ENCODE data around the gene PRKACB. TPM values are rescaled to one million over a fixed set of nuclear protein-coding genes. Genes with fewer than 3 reads are reported as not detected.

Gene PRKACB
- total RNA-seq, 1 donor from 2014 or later = 13.7 TPM

GRCh38 chr1:84181350-84182005 is 37.4 kb downstream of the PRKACB start:
- Histone ChIP-seq H3K36me3 (ENCODE audit: control insufficient read depth, insufficient read depth, low read length) (no peaks in the 10 kb centered on the region), H3K27me3 (ENCODE audit: control insufficient read depth, insufficient read depth, low read length) (no peaks in the 10 kb centered on the region)
- no peak for TF ChIP-seq CTCF (IDR thresholded peaks at IDR 0.05; ENCODE audit: insufficient read depth, low read length, poor library complexity, severe bottlenecking)

DNA sequence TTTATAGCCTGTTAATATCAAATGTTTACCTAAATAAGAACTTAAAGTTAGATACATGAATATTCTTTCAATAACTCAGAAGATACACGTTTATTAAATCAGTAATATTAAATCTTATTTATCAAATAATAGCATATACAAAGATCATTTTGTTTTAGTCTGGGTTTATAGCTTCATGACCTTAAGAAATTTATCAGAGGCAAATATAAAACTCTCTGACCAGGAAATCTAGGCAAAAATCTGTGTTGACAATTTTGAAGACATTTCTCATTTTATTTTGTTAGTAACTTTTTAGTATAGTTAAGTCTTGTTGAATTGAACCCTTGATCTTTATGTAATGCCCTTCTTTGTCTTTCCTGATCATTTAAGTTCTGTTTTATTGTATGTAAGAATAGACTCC is 46.4 kb downstream of the PRKACB start:
- Histone ChIP-seq H3K27me3 (ENCODE audit: control insufficient read depth, insufficient read depth, low read length) (no peaks in the 10 kb centered on the region), H3K4me3 (ENCODE audit: low read depth, low read length) (no peak overlapping the region), H3K36me3 (ENCODE audit: control insufficient read depth, insufficient read depth, low read length) (no peaks in the 10 kb centered on the region)
- TF ChIP-seq CTCF (IDR thresholded peaks at IDR 0.05; ENCODE audit: insufficient read depth, low read length, poor library complexity, severe bottlenecking) = no peak
- DNase-seq (ENCODE audit: low read depth) = no peak

More at GRCh38 chr1:84181350-84182005, 37.4 kb downstream of the PRKACB start:
- no peak overlapping the region for H3K4me3 ChIP-seq (ENCODE audit: low read depth, low read length)
- no peak for DNase-seq (ENCODE audit: low read depth)

GRCh38 chr1:84192681-84193080 is 48.6 kb downstream of the PRKACB start:
- no peaks in the 10 kb centered on the region for H3K36me3 ChIP-seq (ENCODE audit: control insufficient read depth, insufficient read depth, low read length)

DNA sequence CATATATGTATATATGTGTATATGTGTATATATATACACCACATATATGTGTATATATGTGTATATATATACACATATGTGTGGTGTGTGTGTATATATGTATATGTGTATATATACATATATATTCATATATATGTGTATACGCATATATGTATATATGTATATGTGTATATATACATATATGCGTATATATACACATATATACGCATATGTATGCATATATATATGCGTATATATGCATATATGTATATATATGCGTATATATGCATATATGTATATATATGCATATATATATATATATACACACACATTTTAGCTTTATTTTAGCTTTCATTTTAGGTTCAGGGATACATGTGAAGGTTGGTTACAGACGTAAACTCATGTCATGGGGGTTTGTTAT is 54.8 kb downstream of the PRKACB start:
- TF ChIP-seq CTCF (IDR thresholded peaks at IDR 0.05; ENCODE audit: insufficient read depth, low read length, poor library complexity, severe bottlenecking) = no peak
- no peak overlapping the region for H3K4me3 ChIP-seq (ENCODE audit: low read depth, low read length)
- H3K27me3 ChIP-seq (ENCODE audit: control insufficient read depth, insufficient read depth, low read length) = no peaks in the 10 kb centered on the region
- H3K36me3 ChIP-seq (ENCODE audit: control insufficient read depth, insufficient read depth, low read length) = no peaks in the 10 kb centered on the region
- no peak for DNase-seq (ENCODE audit: low read depth)

More at GRCh38 chr1:84192681-84193080, 48.6 kb downstream of the PRKACB start:
- no peak for TF ChIP-seq CTCF (IDR thresholded peaks at IDR 0.05; ENCODE audit: insufficient read depth, low read length, poor library complexity, severe bottlenecking)
- no peak for DNase-seq (ENCODE audit: low read depth)
- H3K27me3 ChIP-seq (ENCODE audit: control insufficient read depth, insufficient read depth, low read length) = no peaks in the 10 kb centered on the region
- H3K4me3 ChIP-seq (ENCODE audit: low read depth, low read length) = no peak overlapping the region

- Histone ChIP-seq H3K27me3 (ENCODE audit: control insufficient read depth, insufficient read depth, low read length) (no peaks in the 10 kb centered on the region), H3K36me3 (ENCODE audit: control insufficient read depth, insufficient read depth, low read length) (no peaks in the 10 kb centered on the region), H3K4me3 (ENCODE audit: low read depth, low read length) (no peak overlapping the region)
- DNase-seq (ENCODE audit: low read depth) = no peak
- no peak for TF ChIP-seq CTCF (IDR thresholded peaks at IDR 0.05; ENCODE audit: insufficient read depth, low read length, poor library complexity, severe bottlenecking)
Observed at GRCh38 chr1:84199257-84199656, 55.2 kb downstream of the PRKACB start.

DNA sequence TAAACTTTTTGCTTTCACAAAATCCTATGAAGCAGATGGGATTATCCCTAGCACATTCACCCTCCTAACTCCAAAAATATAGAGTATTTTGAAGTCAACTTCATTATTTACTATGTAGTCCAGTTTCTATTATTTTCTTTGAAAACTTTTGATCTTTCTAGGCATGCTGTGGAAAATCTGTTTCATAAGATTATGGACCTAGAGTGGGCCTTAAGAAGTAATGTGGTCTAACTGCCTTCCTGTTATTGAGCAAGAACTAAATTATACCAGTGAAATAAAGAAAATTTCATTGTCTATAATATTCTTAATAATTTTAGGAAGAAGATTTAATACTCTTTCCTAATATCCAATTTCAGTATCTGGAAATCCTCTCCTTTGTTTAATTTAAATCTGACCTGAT is 58.1 kb downstream of the PRKACB start:
- Histone ChIP-seq H3K27me3 (ENCODE audit: control insufficient read depth, insufficient read depth, low read length) (no peaks in the 10 kb centered on the region), H3K36me3 (ENCODE audit: control insufficient read depth, insufficient read depth, low read length) (no peaks in the 10 kb centered on the region), H3K4me3 (ENCODE audit: low read depth, low read length) (no peak overlapping the region)
- no peak for TF ChIP-seq CTCF (IDR thresholded peaks at IDR 0.05; ENCODE audit: insufficient read depth, low read length, poor library complexity, severe bottlenecking)
- DNase-seq (ENCODE audit: low read depth) = no peak
